NT2/D1 (cell line): ENCODE data around the gene PIK3C2G.

Experiments
- SUZ12 ChIP-seq: IDR thresholded peaks from 2 replicates; pipeline ENCODE4 v1.6.1; 2011; ENCODE audit not compliant: insufficient read length, insufficient read depth; ENCODE audit errors: extremely low read depth
- YY1 ChIP-seq: IDR thresholded peaks from 2 replicates; pipeline ENCODE4 v1.6.1; 2011; ENCODE audit not compliant: insufficient read length, insufficient read depth
- ZNF274 ChIP-seq: IDR thresholded peaks from 2 replicates; pipeline ENCODE4 v1.6.1; 2011; ENCODE audit warnings: mild to moderate bottlenecking, low read depth, low read length

DNA sequence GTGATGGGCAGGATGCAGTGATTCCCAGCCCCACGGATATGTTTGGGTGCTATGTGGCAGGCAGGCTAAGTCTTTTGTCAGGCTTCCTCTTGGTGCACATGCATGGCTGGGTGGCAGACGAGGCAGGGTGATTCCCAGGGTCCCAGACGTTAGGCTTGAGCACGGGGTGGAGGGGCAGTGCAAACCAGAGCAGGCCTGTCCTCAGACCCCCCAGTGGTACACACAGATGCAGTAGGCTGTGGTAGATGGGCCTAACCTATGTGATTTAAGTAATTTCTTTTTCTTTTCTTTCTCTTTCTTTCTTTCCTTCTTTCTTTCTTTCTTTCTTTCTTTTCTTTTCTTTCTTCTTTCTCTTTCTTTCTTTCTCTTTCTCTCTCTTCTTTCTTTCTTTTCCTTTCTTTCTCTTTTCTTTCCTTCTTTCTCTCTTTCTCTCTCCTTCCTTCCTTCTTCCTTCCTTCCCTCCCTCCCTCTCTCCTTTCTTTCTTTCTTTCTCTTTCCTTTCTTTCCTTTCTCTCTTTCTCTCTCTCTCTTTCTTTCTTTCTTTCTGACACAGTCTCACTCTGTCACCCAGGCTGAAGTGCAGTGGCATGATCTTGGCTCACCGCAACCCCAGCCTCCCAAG is 41.6 kb downstream of the PIK3C2G start:
- TF ChIP-seq YY1 (no peak), SUZ12 (no peak), ZNF274 (no peak)
